WI38 (cell line): ENCODE results near the gene COA4.

Experiments used
- H3K4me3 ChIP-seq: 2 replicates; pipeline ENCODE4 v1.5.1; 2011; ENCODE audit warnings: low read depth, mild to moderate bottlenecking, control low read depth, low read length
- CTCF ChIP-seq: IDR thresholded peaks from 2 replicates; pipeline ENCODE4 v1.5.1; 2012; ENCODE audit warnings: low read depth, mild to moderate bottlenecking, control low read depth, low read length

The COA4 gene

GRCh38 chr11:73851046-73851764 lies 25.4 kb downstream of the COA4 start:
- no peak for TF ChIP-seq CTCF
- no peak overlapping the region for H3K4me3 ChIP-seq

- no peak overlapping the region for H3K4me3 ChIP-seq
- TF ChIP-seq CTCF, result no peak
Measured at GRCh38 chr11:73839123-73839457, 37.6 kb downstream of the COA4 start.

- no peak overlapping the region for H3K4me3 ChIP-seq
- TF ChIP-seq CTCF, result no peak
Measured at GRCh38 chr11:73838443-73839122, 38.1 kb downstream of the COA4 start.

- TF ChIP-seq CTCF, result no peak
- no peak overlapping the region for H3K4me3 ChIP-seq
Measured at GRCh38 chr11:73833067-73833466, 43.6 kb downstream of the COA4 start.

GRCh38 chr11:73830261-73830660 lies 46.4 kb downstream of the COA4 start:
- TF ChIP-seq CTCF, result no peak
- no peak overlapping the region for H3K4me3 ChIP-seq
